SK-N-SH treated with all-trans-retinoic acid at 6 μM for 48 hours (cell line): ENCODE results near the gene DCXR.

Source experiments
- ATAC-seq: fragments of 200-7000 bp; cut with Tn5 transposase; 3 replicates; pipeline ENCODE4 v1.9.1; 2020; ENCODE audit warnings: mild to moderate bottlenecking, moderate library complexity
- ARNTL ChIP-seq: fragments of 450-650 bp; formaldehyde crosslinking; IDR thresholded peaks from 2 replicates; pipeline ENCODE4 v1.5.0; 2020; ENCODE audit warnings: low read depth, mild to moderate bottlenecking, moderate library complexity, borderline replicate concordance
- CSDC2 ChIP-seq: fragments of 250-450 bp; sonication (Bioruptor Pico); IDR thresholded peaks from 2 replicates; pipeline ENCODE4 v1.5.0; 2020; ENCODE audit warnings: mild to moderate bottlenecking, moderate library complexity
- ESRRG ChIP-seq: fragments of 250-450 bp; sonication (Bioruptor Pico); IDR thresholded peaks from 2 replicates; pipeline ENCODE4 v1.6.1; 2021; ENCODE audit warnings: mild to moderate bottlenecking
- GLIS3 ChIP-seq: fragments of 250-450 bp; sonication (Bioruptor Pico); IDR thresholded peaks from 2 replicates; pipeline ENCODE4 v1.5.0; 2020; ENCODE audit warnings: mild to moderate bottlenecking, moderate library complexity
- ISL1 ChIP-seq: fragments of 250-450 bp; sonication (Bioruptor Pico); IDR thresholded peaks from 2 replicates; pipeline ENCODE4 v2.1.2; 2022; ENCODE audit warnings: mild to moderate bottlenecking, moderate library complexity
- OSR1 ChIP-seq: fragments of 250-450 bp; sonication (Bioruptor Pico); IDR thresholded peaks from 2 replicates; pipeline ENCODE4 v1.8.0; 2022; ENCODE audit warnings: moderate library complexity, mild to moderate bottlenecking, inconsistent platforms
- PATZ1 ChIP-seq: fragments of 250-450 bp; sonication (Bioruptor Pico); IDR thresholded peaks from 2 replicates; pipeline ENCODE4 v1.8.0; 2020; ENCODE audit warnings: mild to moderate bottlenecking, moderate library complexity, borderline replicate concordance
- POU6F1 ChIP-seq: fragments of 250-450 bp; sonication (Bioruptor Pico); IDR thresholded peaks from 2 replicates; pipeline ENCODE4 v1.8.0; 2021; ENCODE audit warnings: low read depth, mild to moderate bottlenecking, moderate library complexity, borderline replicate concordance
- PPARA ChIP-seq: fragments of 250-450 bp; sonication (Bioruptor Pico); IDR thresholded peaks from 2 replicates; pipeline ENCODE4 v1.5.0; 2020; ENCODE audit warnings: mild to moderate bottlenecking, borderline replicate concordance
- RARB ChIP-seq: fragments of 250-450 bp; sonication (Bioruptor Pico); IDR thresholded peaks from 2 replicates; pipeline ENCODE4 v1.8.0; 2021; ENCODE audit warnings: mild to moderate bottlenecking, moderate library complexity
- TCF4 ChIP-seq: fragments of 250-450 bp; sonication (Bioruptor Pico); IDR thresholded peaks from 2 replicates; pipeline ENCODE4 v1.8.0; 2021; ENCODE audit warnings: mild to moderate bottlenecking, moderate library complexity, borderline replicate concordance
- TOX ChIP-seq: fragments of 250-450 bp; sonication (Bioruptor Pico); IDR thresholded peaks from 2 replicates; pipeline ENCODE4 v1.8.0; 2021; ENCODE audit warnings: mild to moderate bottlenecking, moderate library complexity, borderline replicate concordance
- ZC3H10 ChIP-seq: fragments of 250-450 bp; sonication (Bioruptor Pico); IDR thresholded peaks from 2 replicates; pipeline ENCODE4 v1.5.1; 2021; ENCODE audit warnings: mild to moderate bottlenecking, moderate library complexity
- ZFP3 ChIP-seq: fragments of 250-450 bp; sonication (Bioruptor Pico); IDR thresholded peaks from 2 replicates; pipeline ENCODE4 v1.5.0; 2020; ENCODE audit warnings: mild to moderate bottlenecking, moderate library complexity
- ZNF565 ChIP-seq: fragments of 450-650 bp; formaldehyde crosslinking; conservative IDR thresholded peaks from 2 replicates; pipeline ENCODE4 v1.5.0; 2020; ENCODE audit warnings: low read depth, mild to moderate bottlenecking, moderate library complexity
- ZNF70 ChIP-seq: fragments of 450-650 bp; formaldehyde crosslinking; IDR thresholded peaks from 2 replicates; pipeline ENCODE4 v1.5.0; 2020; ENCODE audit warnings: mild to moderate bottlenecking, moderate library complexity
- ZNF8 ChIP-seq: fragments of 450-650 bp; formaldehyde crosslinking; IDR thresholded peaks from 2 replicates; pipeline ENCODE4 v1.5.0; 2020; ENCODE audit warnings: mild to moderate bottlenecking, moderate library complexity
- TF ChIP-seq, protein P1 (sequence below): fragments of 250-450 bp; sonication (Bioruptor Pico); IDR thresholded peaks from 2 replicates; pipeline ENCODE4 v1.5.1; 2020; ENCODE audit warnings: low read depth, mild to moderate bottlenecking, moderate library complexity
- TF ChIP-seq, protein P2 (sequence below): fragments of 250-450 bp; sonication (Bioruptor Pico); IDR thresholded peaks from 2 replicates; pipeline ENCODE4 v1.5.1; 2021; ENCODE audit warnings: mild to moderate bottlenecking, moderate library complexity
- TF ChIP-seq, protein P3 (sequence below): fragments of 250-450 bp; sonication (Bioruptor Pico); IDR thresholded peaks from 2 replicates; pipeline ENCODE4 v1.5.0; 2020; ENCODE audit warnings: mild to moderate bottlenecking, moderate library complexity

Gene DCXR

DNA sequence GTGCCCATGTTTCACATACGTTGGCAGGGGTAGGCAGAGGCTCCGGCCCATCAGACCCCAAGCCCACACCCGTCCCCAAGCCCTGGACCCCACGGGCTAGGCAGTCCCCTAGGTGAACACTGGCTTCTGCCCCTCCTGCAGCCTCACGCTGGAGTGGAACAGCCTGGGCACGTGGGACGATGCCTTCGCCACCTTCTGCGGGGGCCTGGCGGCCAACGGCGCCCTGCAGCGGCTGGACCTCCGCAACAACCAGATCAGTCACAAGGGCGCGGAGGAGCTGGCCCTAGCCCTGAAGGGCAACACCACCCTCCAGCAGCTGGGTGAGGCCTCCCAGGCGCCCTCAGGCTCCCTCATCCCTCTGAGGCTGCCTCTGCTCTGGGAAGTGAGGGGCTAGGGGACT lies 12.6 kb downstream of the DCXR start:
- TF ChIP-seq TCF4 (CRISPR knock-in tag): no peak
- TF ChIP-seq GLIS3 (CRISPR knock-in tag): no peak
- TF ChIP-seq ZFP3: no peak
- TF ChIP-seq ZNF8 (CRISPR knock-in tag): no peak
- TF ChIP-seq, protein P1, sequence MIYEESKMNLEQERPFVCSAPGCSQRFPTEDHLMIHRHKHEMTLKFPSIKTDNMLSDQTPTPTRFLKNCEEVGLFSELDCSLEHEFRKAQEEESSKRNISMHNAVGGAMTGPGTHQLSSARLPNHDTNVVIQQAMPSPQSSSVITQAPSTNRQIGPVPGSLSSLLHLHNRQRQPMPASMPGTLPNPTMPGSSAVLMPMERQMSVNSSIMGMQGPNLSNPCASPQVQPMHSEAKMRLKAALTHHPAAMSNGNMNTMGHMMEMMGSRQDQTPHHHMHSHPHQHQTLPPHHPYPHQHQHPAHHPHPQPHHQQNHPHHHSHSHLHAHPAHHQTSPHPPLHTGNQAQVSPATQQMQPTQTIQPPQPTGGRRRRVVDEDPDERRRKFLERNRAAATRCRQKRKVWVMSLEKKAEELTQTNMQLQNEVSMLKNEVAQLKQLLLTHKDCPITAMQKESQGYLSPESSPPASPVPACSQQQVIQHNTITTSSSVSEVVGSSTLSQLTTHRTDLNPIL: no peak
- TF ChIP-seq PPARA: no peak
- TF ChIP-seq, protein P2, sequence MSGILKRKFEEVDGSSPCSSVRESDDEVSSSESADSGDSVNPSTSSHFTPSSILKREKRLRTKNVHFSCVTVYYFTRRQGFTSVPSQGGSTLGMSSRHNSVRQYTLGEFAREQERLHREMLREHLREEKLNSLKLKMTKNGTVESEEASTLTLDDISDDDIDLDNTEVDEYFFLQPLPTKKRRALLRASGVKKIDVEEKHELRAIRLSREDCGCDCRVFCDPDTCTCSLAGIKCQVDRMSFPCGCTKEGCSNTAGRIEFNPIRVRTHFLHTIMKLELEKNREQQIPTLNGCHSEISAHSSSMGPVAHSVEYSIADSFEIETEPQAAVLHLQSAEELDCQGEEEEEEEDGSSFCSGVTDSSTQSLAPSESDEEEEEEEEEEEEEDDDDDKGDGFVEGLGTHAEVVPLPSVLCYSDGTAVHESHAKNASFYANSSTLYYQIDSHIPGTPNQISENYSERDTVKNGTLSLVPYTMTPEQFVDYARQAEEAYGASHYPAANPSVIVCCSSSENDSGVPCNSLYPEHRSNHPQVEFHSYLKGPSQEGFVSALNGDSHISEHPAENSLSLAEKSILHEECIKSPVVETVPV (CRISPR knock-in tag): no peak
- TF ChIP-seq ZNF70 (CRISPR knock-in tag): no peak
- TF ChIP-seq CSDC2 (CRISPR knock-in tag): no peak
- TF ChIP-seq ZNF565: no peak
- TF ChIP-seq, protein P3, sequence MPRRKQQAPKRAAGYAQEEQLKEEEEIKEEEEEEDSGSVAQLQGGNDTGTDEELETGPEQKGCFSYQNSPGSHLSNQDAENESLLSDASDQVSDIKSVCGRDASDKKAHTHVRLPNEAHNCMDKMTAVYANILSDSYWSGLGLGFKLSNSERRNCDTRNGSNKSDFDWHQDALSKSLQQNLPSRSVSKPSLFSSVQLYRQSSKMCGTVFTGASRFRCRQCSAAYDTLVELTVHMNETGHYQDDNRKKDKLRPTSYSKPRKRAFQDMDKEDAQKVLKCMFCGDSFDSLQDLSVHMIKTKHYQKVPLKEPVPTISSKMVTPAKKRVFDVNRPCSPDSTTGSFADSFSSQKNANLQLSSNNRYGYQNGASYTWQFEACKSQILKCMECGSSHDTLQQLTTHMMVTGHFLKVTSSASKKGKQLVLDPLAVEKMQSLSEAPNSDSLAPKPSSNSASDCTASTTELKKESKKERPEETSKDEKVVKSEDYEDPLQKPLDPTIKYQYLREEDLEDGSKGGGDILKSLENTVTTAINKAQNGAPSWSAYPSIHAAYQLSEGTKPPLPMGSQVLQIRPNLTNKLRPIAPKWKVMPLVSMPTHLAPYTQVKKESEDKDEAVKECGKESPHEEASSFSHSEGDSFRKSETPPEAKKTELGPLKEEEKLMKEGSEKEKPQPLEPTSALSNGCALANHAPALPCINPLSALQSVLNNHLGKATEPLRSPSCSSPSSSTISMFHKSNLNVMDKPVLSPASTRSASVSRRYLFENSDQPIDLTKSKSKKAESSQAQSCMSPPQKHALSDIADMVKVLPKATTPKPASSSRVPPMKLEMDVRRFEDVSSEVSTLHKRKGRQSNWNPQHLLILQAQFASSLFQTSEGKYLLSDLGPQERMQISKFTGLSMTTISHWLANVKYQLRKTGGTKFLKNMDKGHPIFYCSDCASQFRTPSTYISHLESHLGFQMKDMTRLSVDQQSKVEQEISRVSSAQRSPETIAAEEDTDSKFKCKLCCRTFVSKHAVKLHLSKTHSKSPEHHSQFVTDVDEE: no peak
- no peak for TF ChIP-seq OSR1 (CRISPR knock-in tag)
- no peak for TF ChIP-seq POU6F1 (CRISPR knock-in tag)
- no peak for TF ChIP-seq ZC3H10
- no peak for TF ChIP-seq PATZ1 (CRISPR knock-in tag)
- TF ChIP-seq RARB (CRISPR knock-in tag): no peak
- no peak for TF ChIP-seq ARNTL (CRISPR knock-in tag)
- TF ChIP-seq, all 23 proteins: peak for 0
- no peak for ATAC-seq

GRCh38 chr17:82023447-82024241 lies 13.9 kb downstream of the DCXR start:
- TF ChIP-seq CSDC2 (CRISPR knock-in tag): no peak
- TF ChIP-seq, all 23 proteins: peak for 0
- peak; percentile 28 for ATAC-seq

- peak; percentile 88 for ATAC-seq
- no peak for TF ChIP-seq ZNF565
- no peak for TF ChIP-seq RARB (CRISPR knock-in tag)
- TF ChIP-seq ESRRG (CRISPR knock-in tag): no peak
- no peak for TF ChIP-seq ARNTL (CRISPR knock-in tag)
- no peak for TF ChIP-seq ZFP3
- TF ChIP-seq, protein P2 (CRISPR knock-in tag): no peak
- no peak for TF ChIP-seq TOX (CRISPR knock-in tag)
- no peak for TF ChIP-seq ZNF70 (CRISPR knock-in tag)
- TF ChIP-seq, protein P3: no peak
- TF ChIP-seq, protein P1: no peak
- no peak for TF ChIP-seq ISL1 (CRISPR knock-in tag)
Measured at GRCh38 chr17:82022981-82023446, 14.5 kb downstream of the DCXR start, which contains the start of gene LRRC45. TSS of gene LRRC45 (plus strand) at chr17:82023305. CDS start at chr17:82023644, 339 bp downstream.
